GM18868 (cell line): ENCODE measurements around the gene VSTM2L.

ENCODE experiments used
- ATAC-seq: cut with Tn5 transposase; IDR thresholded peaks from one replicate; pipeline ENCODE4 v1.9.1; 2021; ENCODE audit warnings: mild to moderate bottlenecking, moderate library complexity; ENCODE audit not compliant: unreplicated experiment

Gene VSTM2L

GRCh38 chr20:37986044-37986858 lies 83.3 kb downstream of the VSTM2L start:
- ATAC-seq = no peak

- no peak for ATAC-seq
These were observed 84.1 kb downstream of the VSTM2L start for GRCh38 chr20:37986873-37987601.

- no peak for ATAC-seq
These were observed 84.8 kb downstream of the VSTM2L start for GRCh38 chr20:37987602-37988290.

- ATAC-seq = no peak
These were observed 85.5 kb downstream of the VSTM2L start for GRCh38 chr20:37988306-37988954.

GRCh38 chr20:37989601-37990295 lies 86.8 kb downstream of the VSTM2L start:
- ATAC-seq = no peak

GRCh38 chr20:37990571-37991151 lies 87.7 kb downstream of the VSTM2L start:
- peak; percentile 97 for ATAC-seq

GRCh38 chr20:37991157-37991866 lies 88.4 kb downstream of the VSTM2L start:
- no peak for ATAC-seq

- no peak for ATAC-seq
These were observed 89.0 kb downstream of the VSTM2L start for GRCh38 chr20:37991908-37992307.

- ATAC-seq = no peak
These were observed 90.0 kb downstream of the VSTM2L start for GRCh38 chr20:37992802-37993409.

- ATAC-seq = no peak
These were observed 91.6 kb downstream of the VSTM2L start for GRCh38 chr20:37994512-37994911.
